Nephron (organoid): ENCODE measurements around the gene LAMA2.

Experiments
- H3K27ac Mint-ChIP-seq, 3 experiments: 2 replicates each; pipeline ENCODE4 v1.8.0; 2020; ENCODE audit warnings: mixed read lengths in 3 of 3, mild to moderate bottlenecking in 2 of 3, moderate library complexity in 1 of 3
- H3K27me3 Mint-ChIP-seq: 2 replicates; pipeline ENCODE4 v1.8.0; 2021; ENCODE audit warnings: low read depth, mild to moderate bottlenecking, moderate library complexity, mixed read lengths
- H3K36me3 Mint-ChIP-seq: 2 replicates; pipeline ENCODE4 v1.8.0; 2020; ENCODE audit warnings: low read depth, mixed read lengths
- H3K4me1 Mint-ChIP-seq: 2 replicates; pipeline ENCODE4 v1.8.0; 2020; ENCODE audit warnings: mixed read lengths
- H3K4me3 Mint-ChIP-seq, 3 experiments: 2 replicates each; pipeline ENCODE4 v1.8.0; 2020; ENCODE audit warnings: mild to moderate bottlenecking in 3 of 3, mixed read lengths in 3 of 3, moderate library complexity in 2 of 3
- H3K9me3 Mint-ChIP-seq: 2 replicates; pipeline ENCODE4 v1.8.0; 2020; ENCODE audit warnings: mixed read lengths
- CTCF ChIP-seq, 3 experiments: fragments of 200-600 bp; sonication (generic); IDR thresholded peaks; one replicate each; pipeline ENCODE4 v1.5.0; 2021; ENCODE audit warnings: antibody characterized with exemption in 3 of 3; ENCODE audit not compliant: unreplicated experiment in 3 of 3

LAMA2 gene

GRCh38 chr6:129493354-129493902, 610.5 kb downstream of the LAMA2 start:
- no peak overlapping the region for H3K27ac Mint-ChIP-seq
- no peaks in the 10 kb centered on the region for H3K9me3 Mint-ChIP-seq
- TF ChIP-seq CTCF (IDR thresholded peaks at IDR 0.05; ENCODE audit: unreplicated experiment in 3 of 3), result no peak
- H3K27me3 Mint-ChIP-seq, result no peaks in the 10 kb centered on the region
- H3K4me3 Mint-ChIP-seq, result no peak overlapping the region
- no peaks in the 10 kb centered on the region for H3K36me3 Mint-ChIP-seq
- peaks cover 13% of the 10 kb centered on the region for H3K4me1 Mint-ChIP-seq

GRCh38 chr6:129494099-129494498, 611.2 kb downstream of the LAMA2 start:
- Mint-ChIP-seq H3K4me3 (no peak overlapping the region), H3K4me1 (peaks cover 18% of the 10 kb centered on the region), H3K9me3 (no peaks in the 10 kb centered on the region), H3K27me3 (peaks cover 4% of the 10 kb centered on the region), H3K36me3 (no peaks in the 10 kb centered on the region), H3K27ac (no peak overlapping the region)
- TF ChIP-seq CTCF (IDR thresholded peaks at IDR 0.05; ENCODE audit: unreplicated experiment in 3 of 3), result no peak

GRCh38 chr6:129494586-129494985, 611.6 kb downstream of the LAMA2 start:
- H3K27me3 Mint-ChIP-seq, result peaks cover 4% of the 10 kb centered on the region
- H3K36me3 Mint-ChIP-seq, result no peaks in the 10 kb centered on the region
- no peaks in the 10 kb centered on the region for H3K9me3 Mint-ChIP-seq
- H3K27ac Mint-ChIP-seq, result no peak overlapping the region
- no peak overlapping the region for H3K4me3 Mint-ChIP-seq
- no peak for TF ChIP-seq CTCF (IDR thresholded peaks at IDR 0.05; ENCODE audit: unreplicated experiment in 3 of 3)
- H3K4me1 Mint-ChIP-seq, result peaks cover 22% of the 10 kb centered on the region

- no peaks in the 10 kb centered on the region for H3K36me3 Mint-ChIP-seq
- H3K4me3 Mint-ChIP-seq, result no peak overlapping the region
- no peak for TF ChIP-seq CTCF (IDR thresholded peaks at IDR 0.05; ENCODE audit: unreplicated experiment in 3 of 3)
- no peaks in the 10 kb centered on the region for H3K9me3 Mint-ChIP-seq
- no peak overlapping the region for H3K27ac Mint-ChIP-seq
- peaks cover 16% of the 10 kb centered on the region for H3K4me1 Mint-ChIP-seq
- peaks cover 4% of the 10 kb centered on the region for H3K27me3 Mint-ChIP-seq
Measured at GRCh38 chr6:129495652-129496051, 612.7 kb downstream of the LAMA2 start.

GRCh38 chr6:129497481-129498441, 614.8 kb downstream of the LAMA2 start:
- no peaks in the 10 kb centered on the region for H3K36me3 Mint-ChIP-seq
- peaks cover 4% of the 10 kb centered on the region for H3K27me3 Mint-ChIP-seq
- peak overlapping the region in 1 of 3 experiments; percentile 11 for H3K27ac Mint-ChIP-seq
- no peaks in the 10 kb centered on the region for H3K9me3 Mint-ChIP-seq
- H3K4me1 Mint-ChIP-seq, result peaks cover 23% of the 10 kb centered on the region
- H3K4me3 Mint-ChIP-seq, result no peak overlapping the region
- TF ChIP-seq CTCF (IDR thresholded peaks at IDR 0.05; ENCODE audit: unreplicated experiment in 3 of 3), result no peak
